Neutrophil (primary cell): Measurements from ENCODE around the gene LRRC7.
"Not testable (repeated sequence)": the region's sequence is repeated elsewhere in the genome, so short reads cannot be mapped to it uniquely, and the experiment has no call there.

ENCODE experiments used
- H3K27ac ChIP-seq: fragments of 200-600 bp; sonication (generic); 2 replicates; pipeline ENCODE4 v1.5.1; 2016; ENCODE audit warnings: mild to moderate bottlenecking, moderate library complexity
- H3K27me3 ChIP-seq: fragments of 200-600 bp; sonication (generic); 2 replicates; pipeline ENCODE4 v1.6.0; 2016; ENCODE audit warnings: mild to moderate bottlenecking
- H3K36me3 ChIP-seq: fragments of 200-600 bp; sonication (generic); 2 replicates; pipeline ENCODE4 v1.5.1; 2017
- H3K4me1 ChIP-seq, 2 experiments: fragments of 200-600 bp in 1 of 2; sonication (generic) in 1 of 2; 1 replicate in 1 of 2; 2 replicates in 1 of 2; pipeline versions ENCODE4 v1.5.1 to v1.6.1; 2013 to 2016; ENCODE audit warnings: low read depth in 1 of 2, low read length in 1 of 2, mild to moderate bottlenecking in 1 of 2, moderate library complexity in 1 of 2; ENCODE audit not compliant: control insufficient read depth in 1 of 2, insufficient read depth in 1 of 2
- H3K4me3 ChIP-seq, 2 experiments: fragments of 200-600 bp in 1 of 2; sonication (generic) in 1 of 2; 1 replicate in 1 of 2; 2 replicates in 1 of 2; pipeline ENCODE4 v1.5.1; 2013 to 2016; ENCODE audit warnings: low read depth in 1 of 2, low read length in 1 of 2, mild to moderate bottlenecking in 1 of 2, moderate library complexity in 1 of 2
- H3K9me3 ChIP-seq: fragments of 200-600 bp; sonication (generic); 2 replicates; pipeline ENCODE4 v1.5.1; 2016
- CTCF ChIP-seq: fragments of 200-600 bp; sonication (generic); IDR thresholded peaks from 2 replicates; pipeline ENCODE4 v1.5.1; 2016; ENCODE audit warnings: antibody characterized with exemption

Gene LRRC7

GRCh38 chr1:70043804-70044203 lies 476.1 kb downstream of the LRRC7 start:
- no peak overlapping the region for H3K4me3 ChIP-seq
- H3K27ac ChIP-seq: no peak overlapping the region
- TF ChIP-seq CTCF: no peak
- no peaks in the 10 kb centered on the region for H3K27me3 ChIP-seq
- H3K36me3 ChIP-seq: no peaks in the 10 kb centered on the region
- no peaks in the 10 kb centered on the region for H3K9me3 ChIP-seq
- H3K4me1 ChIP-seq: peaks cover 0 to 3% of the 10 kb centered on the region in 2 experiments

- H3K27me3 ChIP-seq: no peaks in the 10 kb centered on the region
- no peaks in the 10 kb centered on the region for H3K9me3 ChIP-seq
- H3K4me1 ChIP-seq: peaks cover 0 to 3% of the 10 kb centered on the region in 2 experiments
- no peaks in the 10 kb centered on the region for H3K36me3 ChIP-seq
- H3K4me3 ChIP-seq: no peak overlapping the region
- TF ChIP-seq CTCF: no peak
- no peak overlapping the region for H3K27ac ChIP-seq
Measured at GRCh38 chr1:70044832-70045231, 477.1 kb downstream of the LRRC7 start.

GRCh38 chr1:70045581-70045980 lies 477.9 kb downstream of the LRRC7 start:
- not testable (repeated sequence) for H3K27me3 ChIP-seq, H3K36me3 ChIP-seq, H3K9me3 ChIP-seq, H3K4me3 ChIP-seq, H3K27ac ChIP-seq, H3K4me1 ChIP-seq

GRCh38 chr1:70048336-70049094 lies 480.8 kb downstream of the LRRC7 start:
- Histone ChIP-seq H3K4me3 (no peak overlapping the region), H3K27ac (no peak overlapping the region), H3K36me3 (no peaks in the 10 kb centered on the region), H3K9me3 (no peaks in the 10 kb centered on the region), H3K4me1 (no peaks in the 10 kb centered on the region), H3K27me3 (no peaks in the 10 kb centered on the region)
- no peak for TF ChIP-seq CTCF

GRCh38 chr1:70051926-70052325 lies 484.2 kb downstream of the LRRC7 start:
- H3K27me3 ChIP-seq: no peaks in the 10 kb centered on the region
- no peaks in the 10 kb centered on the region for H3K9me3 ChIP-seq
- H3K36me3 ChIP-seq: no peaks in the 10 kb centered on the region
- no peak overlapping the region for H3K4me3 ChIP-seq
- H3K27ac ChIP-seq: no peak overlapping the region
- TF ChIP-seq CTCF: no peak
- H3K4me1 ChIP-seq: no peaks in the 10 kb centered on the region

GRCh38 chr1:70057500-70057899 lies 489.8 kb downstream of the LRRC7 start:
- no peak for TF ChIP-seq CTCF
- no peaks in the 10 kb centered on the region for H3K36me3 ChIP-seq

More at GRCh38 chr1:70057500-70057899, 489.8 kb downstream of the LRRC7 start:
- no peak overlapping the region for H3K27ac ChIP-seq
- no peaks in the 10 kb centered on the region for H3K27me3 ChIP-seq
- no peaks in the 10 kb centered on the region for H3K4me1 ChIP-seq
- H3K9me3 ChIP-seq: no peaks in the 10 kb centered on the region
- no peak overlapping the region for H3K4me3 ChIP-seq
